Measurements from ENCODE around the gene ADAMTS13.

ADAMTS13 gene

DNA sequence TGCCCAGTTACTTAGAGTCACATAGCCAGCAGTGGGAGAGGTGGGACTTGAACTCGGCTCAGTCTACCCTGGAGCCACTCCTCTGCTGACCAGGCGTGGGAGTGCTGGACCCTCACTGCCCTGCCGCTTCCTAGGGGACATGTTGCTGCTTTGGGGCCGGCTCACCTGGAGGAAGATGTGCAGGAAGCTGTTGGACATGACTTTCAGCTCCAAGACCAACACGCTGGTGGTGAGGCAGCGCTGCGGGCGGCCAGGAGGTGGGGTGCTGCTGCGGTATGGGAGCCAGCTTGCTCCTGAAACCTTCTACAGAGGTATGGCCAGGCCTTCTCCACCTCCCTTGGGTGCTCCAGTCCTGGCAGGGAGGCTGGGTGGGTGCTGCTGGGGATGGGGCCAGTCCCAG is 34.2 kb downstream of the ADAMTS13 start:
- no peak for DNase-seq

DNA sequence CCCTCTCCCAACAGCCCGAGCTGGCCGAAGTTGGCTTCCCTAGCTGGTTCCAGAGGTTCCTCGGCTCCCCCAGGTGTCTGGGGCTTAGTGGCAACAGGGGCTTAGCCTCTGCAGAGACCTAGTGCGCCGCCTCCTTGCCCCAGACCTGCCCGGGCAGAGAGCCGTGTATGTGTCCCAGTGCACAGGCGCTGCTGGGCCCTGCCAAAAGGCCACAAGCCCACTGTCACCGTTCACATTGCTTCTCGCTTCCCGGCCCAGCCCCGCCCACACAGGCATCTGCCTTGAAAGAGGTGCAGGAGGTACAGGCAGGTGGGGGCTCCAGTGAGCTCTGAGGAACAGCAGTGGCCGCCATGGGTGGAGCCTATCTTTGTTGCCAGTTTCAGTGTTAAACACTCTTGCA is 35.1 kb downstream of the ADAMTS13 start:
- no peak for DNase-seq

DNA sequence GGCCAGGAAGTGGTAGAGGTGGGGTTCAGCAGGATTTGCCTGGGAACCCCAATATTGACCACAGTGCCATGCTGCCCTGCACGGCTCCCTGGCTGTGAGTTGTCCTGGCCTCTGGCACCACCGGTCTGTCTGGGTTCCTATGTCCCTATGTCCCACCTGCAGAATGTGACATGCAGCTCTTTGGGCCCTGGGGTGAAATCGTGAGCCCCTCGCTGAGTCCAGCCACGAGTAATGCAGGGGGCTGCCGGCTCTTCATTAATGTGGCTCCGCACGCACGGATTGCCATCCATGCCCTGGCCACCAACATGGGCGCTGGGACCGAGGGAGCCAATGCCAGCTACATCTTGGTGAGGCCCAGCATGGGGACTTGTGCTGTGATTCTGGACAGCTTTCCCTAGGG is 35.6 kb downstream of the ADAMTS13 start:
- no peak for DNase-seq

DNA sequence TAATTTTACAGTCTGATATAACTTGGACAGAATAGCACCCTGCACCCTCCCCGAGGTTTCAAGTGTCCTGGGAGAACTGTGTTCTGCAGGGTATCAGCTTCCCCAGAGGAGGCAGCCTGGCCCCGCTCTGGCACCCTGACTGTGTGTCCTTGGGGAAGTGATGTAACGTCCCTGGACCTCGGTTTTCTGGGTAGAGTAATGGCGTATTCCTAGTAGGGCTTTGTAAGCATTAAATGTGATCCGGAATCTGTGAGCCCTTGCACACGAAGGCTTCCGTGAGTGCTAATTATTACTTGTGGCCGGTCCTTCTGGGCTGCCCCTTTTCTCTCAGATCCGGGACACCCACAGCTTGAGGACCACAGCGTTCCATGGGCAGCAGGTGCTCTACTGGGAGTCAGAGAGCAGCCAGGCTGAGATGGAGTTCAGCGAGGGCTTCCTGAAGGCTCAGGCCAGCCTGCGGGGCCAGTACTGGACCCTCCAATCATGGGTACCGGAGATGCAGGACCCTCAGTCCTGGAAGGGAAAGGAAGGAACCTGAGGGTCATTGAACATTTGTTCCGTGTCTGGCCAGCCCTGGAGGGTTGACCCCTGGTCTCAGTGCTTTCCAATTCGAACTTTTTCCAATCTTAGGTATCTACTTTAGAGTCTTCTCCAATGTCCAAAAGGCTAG is 36.6 kb downstream of the ADAMTS13 start:
- DNase-seq = no peak

DNA sequence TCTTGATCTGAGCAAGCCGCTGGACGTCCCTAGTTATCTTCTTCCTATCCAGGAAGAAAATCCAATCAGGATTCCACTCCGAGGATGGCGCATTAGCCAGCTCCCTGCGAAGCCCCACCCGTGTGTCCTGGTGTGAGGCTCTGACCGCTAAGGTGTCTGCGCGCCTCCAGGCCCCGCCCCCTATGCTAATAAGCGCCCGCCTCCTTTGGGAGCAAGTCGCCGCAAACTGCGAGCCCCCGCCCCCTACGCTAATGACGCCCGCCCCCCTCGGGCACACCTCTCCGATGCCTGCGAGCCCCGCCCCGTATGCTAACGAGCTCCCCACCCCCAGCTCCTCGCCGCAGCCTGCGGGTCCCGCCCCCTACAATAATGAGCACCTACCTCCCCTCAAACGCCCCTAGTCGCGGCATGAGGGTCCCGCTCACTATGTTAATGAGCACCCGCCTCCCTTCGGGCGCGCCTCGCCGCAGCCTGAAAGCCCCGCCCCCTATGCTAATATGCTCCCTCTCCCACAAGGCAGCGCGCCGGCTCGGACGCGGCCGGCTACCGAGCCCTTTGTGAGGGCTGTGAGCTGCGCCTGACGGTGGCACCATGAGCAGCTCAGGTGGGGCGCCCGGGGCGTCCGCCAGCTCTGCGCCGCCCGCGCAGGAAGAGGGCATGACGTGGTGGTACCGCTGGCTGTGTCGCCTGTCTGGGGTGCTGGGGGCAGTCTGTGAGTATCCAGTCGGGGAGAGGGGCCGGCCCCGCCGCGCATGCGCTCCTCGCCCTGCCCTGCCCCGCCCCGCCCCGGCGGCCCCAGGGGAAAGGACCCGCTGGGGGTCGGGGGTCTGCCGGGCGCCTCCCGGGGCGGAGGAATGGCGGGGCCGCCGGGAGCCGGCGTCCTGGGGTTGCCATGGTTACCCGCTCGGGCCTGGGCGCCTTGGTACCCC is 37.6 kb downstream of the ADAMTS13 start, which contains the start of gene CACFD1:
TSS of gene CACFD1 (plus strand) at position 503 of the 929 bp plus-strand sequence. CDS start at position 592, 89 bp downstream.
- DNase-seq = peak; percentile 96

DNA sequence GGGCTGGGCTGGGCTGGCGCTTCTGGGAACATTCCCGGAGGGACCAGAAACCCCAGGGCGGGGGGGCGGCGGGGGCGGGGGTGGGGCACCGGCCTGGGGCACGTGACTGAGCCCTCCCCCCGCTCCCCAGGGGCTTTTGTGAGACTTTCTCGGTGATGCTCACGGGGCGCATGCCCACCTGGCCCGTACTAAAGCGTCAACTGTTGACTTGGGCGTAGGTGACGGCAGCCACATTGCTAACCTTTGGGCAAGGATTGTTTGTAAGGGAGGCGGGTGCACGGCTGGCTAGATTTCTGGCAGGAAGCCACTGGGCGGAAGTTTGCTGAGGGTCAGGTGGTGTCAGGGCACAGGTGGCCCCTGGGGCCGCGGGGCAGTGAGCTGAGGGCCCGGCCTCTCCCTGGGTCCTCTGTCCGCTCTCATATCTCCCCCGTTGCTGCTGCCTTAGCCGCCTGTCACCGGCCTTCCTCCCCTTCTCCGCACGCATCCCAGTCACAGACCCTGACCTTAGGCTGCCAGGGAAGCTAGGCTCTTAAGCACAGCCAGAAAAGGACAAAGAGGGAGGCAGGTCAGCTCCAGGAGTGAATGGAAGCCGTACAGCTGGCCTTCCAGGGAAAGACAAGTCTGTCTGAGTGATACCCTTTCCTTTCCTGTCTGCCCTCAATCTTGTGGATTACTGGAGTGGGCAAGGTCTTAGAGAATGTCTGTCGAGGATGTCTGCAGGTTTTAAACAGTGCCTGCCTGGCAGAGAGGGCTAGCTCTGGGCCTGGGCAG is 38.4 kb downstream of the ADAMTS13 start:
- peak; percentile 66 for DNase-seq

DNA sequence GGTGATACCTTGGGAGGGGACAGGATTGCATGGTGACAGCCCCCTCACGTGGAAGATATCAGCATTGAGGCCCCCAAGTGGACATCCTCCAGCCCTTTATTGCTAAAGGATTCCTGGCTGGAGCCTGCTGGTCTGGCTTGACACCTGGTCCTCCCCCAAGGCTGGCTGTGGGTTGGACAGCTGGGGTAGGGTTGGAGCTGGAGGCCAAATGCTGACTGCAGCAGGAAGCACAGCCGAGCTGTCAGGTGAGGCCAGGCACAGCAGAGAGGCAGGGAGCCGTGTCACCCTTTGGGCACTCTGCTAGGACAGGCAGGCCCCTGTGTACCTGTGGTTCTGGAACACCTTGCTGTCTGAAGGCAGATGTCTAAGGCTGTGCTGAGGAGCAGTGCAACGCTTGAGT is 39.8 kb downstream of the ADAMTS13 start:
- no peak for DNase-seq

DNA sequence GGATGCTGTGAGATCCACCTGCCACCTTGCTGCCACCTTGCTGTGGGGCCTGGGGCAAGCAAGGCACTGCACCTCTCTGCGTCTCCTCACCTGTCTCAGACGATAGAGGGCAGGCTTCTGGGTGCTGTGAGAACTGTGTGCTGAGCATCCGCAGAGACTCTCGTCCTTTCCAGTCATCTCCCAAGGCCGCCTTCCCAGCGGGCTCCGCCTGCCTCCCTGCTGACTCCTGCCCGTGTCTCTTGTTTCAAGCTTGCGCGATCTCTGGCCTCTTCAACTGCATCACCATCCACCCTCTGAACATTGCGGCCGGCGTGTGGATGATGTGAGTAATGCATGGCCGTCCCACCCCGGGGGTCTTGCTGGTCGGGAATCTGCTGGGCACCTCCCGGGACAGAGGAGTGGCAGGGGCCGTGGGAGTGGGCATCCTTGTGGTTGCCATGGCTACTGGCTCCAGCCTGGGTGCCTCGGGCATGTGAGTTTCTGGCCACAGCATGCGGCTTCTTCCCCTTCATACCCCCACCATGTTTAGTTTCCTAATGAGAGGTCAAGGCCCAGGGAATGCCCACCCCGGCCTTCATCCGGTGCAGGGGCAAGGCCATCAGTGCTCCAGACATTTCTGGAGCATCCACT is 41.2 kb downstream of the ADAMTS13 start:
- no peak for DNase-seq

DNA sequence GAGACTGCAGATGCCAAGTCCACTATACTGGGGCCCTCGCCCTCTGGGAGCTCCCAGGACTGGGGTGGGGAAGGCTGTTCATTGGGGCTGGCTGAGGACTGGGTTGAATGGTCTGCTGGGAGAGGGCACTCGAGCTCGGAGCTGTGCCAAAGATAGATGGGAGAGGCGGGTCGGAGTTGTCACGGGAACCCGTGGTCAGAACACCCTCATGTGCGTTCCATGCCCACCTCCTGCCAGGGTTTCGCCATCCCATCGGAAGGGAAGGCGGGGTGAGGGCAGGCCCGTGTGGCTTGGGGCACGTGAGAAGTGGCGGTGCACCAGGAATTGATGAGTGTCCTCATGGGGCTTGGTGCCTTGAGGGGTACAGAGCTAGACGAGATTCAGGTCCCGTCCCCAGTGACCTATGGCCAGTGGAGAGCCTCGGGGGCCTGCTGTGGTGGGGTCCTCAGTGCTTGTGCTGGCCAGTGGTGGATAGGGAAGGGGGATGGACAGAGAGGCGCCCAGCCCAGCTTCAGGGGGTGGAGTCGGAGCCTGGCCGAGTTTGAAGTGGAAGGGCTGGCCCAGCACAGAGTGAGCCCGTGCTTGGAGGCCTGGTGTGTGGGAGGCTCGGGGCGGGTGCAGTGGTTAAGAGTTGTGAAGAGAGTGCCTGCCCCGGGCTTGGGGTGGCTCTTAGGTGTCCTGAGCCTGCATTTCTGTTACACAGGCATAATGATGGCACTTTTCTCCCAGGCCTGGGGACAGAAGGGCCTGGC is 41.9 kb downstream of the ADAMTS13 start:
- no peak for DNase-seq

DNA sequence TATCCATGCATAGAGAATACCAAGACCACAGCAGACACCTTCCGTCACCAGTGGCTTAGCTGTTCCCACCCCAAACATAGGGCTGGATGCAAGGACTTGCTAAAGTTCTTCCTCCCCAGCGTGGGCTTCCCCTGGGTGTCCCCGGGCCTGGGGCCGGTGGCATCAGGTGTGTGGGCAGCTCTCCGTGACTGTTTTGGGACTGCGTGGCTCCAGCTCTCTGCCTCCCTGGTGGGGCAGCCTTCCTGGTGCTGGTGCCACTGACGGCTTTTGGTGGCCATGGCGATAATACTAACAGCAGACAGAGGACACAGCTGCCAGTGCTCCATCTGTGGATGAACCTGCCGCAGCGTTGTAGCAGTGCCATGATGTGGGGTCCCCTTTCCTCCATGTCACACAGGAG is 42.5 kb downstream of the ADAMTS13 start:
- no peak for DNase-seq

DNA sequence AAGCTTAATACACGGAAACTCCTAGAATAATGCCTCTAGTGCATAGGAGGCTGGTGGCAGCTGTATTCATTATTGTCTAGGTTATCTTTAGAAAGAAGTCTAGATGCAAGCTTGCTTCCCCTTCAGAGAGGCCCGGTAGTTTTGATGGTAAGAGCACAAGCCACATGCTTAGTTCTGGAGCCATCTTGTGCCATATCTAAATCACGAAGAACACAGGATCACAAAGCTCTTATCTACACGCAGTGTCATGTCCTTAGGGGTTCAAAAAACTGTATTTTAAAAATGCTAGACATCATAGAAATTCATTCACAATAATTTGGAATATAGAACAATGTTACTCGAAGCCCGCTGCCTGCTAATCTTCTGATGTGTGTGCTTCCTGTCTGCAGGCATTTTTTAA is 43.8 kb downstream of the ADAMTS13 start:
- DNase-seq = no peak

DNA sequence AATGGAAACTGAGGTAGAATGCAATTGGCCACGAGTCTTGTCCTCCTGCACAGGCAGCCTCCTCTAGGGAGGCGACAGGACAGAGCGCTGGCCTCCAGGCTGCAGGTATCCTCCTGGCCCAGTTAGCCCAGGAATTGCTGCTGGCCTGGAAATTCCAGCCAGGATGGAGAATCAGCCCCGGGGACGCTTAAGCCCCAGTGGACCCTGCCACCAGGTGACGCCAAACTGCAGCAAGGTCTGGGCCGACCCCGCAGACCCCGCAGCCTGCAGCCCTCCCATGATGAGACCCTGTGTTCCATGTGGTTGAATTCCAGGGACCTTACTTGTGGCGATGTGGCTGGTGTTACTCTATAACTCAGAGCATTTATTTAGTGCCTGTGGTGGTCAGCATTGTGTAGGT is 44.9 kb downstream of the ADAMTS13 start:
- no peak for DNase-seq

DNA sequence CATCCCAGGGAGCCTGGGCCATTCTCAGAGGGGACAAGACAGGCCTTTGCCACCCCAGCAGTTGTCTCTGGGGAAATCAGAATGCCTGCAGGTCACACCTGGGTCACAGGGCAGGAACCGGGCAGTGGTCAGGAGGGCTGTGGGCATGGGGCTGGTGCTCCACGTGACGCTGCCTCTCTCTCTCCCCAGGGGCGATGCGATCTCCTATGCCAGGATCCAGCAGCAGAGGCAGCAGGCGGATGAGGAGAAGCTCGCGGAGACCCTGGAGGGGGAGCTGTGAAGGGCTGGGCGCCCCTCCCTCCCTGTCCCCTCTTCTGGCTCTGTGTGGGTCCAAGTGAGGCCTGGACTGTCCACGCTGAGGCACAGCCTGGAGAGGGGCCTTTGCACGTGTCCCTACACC is 46.2 kb downstream of the ADAMTS13 start:
- DNase-seq = no peak

DNA sequence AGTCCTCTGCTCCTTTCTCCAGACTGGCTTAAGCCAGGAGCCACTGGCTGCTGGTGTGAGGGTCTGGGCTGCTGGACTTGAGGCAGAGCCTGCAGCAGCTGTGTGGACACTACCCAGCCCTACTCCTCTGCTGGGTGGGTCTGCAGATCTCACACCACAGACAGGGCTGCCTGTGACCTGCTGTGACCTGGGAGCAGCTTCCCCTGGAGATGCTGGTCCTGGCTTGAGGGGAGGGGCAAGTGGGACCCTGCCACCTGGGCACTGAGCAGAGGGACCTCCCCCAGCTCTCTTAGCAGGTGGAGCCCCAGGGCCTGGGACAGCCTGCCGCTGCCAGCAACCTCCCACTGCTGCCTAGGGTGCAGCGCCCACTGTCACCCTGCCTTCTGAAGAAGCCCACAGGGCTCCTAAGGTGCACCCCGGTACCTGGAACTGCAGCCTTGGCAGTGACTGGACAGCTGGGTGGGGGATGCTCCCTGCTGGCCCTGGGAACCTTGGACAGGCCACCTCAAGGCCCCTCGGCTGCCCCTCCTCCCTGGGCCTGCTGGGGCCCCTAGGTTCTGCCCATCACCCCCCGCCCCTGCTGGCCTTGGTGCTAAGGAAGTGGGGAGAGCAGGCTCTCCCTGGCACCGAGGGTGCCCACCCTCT is 46.7 kb downstream of the ADAMTS13 start:
- DNase-seq = peak; percentile 16

DNA sequence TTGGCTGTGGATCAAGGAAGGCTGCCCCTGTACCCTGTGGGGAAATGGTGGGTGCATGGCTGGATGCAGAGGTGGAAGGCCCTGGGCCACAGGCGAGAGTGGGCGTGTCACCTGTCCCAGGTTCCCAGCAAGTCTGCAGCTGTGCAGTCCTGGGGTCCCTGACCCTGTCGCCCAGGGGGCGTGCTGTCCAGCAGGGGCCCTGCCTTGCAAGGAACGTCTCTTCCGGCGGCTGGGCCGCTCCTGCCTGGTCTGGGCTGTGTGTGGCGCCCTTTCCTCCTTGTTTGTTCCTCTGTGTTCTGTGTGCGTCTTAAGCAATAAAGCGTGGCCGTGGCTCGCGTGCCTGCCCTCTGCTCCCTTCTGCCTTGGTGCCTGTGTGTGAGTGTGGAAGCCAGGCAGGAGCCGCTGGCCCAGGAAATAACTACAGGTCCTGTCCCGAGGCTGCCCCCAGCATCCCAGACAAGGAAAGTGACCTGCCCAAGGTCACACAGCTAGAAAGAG is 48.3 kb downstream of the ADAMTS13 start:
- peak; percentile 18 for DNase-seq

DNA sequence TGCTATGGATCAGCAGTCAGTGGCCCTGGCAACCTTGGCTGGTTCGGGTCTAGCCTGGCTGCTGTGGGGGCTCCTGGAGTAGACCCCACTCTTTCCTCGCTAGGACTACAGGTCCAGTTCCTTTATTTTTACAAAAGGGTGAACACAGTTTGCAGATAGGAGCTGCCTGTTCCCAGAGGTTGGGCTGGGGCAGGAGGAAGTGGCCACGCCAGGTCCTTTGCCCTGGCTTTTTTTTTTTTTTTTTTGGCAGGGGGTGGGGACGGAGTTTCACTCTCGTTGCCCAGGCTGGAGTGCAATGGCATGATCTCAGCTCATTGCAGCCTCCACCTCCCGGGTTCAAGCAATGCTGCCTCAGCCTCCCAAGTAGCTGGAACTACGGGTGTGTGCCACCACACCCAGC is 48.8 kb downstream of the ADAMTS13 start:
- DNase-seq = no peak

DNA sequence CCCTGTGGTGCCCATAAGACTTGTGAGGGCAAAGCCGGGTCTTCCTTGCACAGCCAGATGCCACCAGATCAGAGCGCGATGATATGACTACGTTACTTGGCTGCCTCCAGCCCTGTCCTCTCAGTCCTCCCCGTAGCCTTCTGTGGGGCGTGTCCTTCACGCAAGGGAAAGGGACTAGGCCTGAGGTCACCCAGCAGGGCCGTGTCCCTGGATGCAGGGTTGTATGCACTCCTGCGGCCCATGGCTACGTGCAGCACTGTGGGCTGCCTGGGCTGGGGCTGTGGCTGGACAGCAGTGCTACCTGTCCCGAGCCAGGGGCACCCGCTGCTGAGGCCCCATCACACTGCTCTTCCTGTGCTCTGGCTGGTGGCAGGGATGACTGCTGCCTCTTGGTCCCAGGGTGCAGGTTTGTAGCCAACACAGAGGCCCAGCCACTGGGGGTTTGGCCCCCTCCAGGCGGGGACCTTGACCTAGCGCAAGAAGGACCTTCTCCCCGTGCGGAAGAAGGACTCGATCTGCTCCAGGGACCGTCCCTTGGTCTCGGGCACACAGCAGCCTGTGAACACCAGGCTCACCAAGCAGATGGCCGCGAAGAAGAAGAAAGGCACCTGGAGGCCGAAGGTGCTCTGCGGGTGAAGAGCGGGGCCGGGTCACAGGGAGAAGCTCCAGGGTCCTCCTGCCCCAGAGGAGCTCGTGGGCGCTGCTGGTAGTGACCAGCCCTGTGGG is 49.5 kb downstream of the ADAMTS13 start:
- peak; percentile 9 for DNase-seq

DNA sequence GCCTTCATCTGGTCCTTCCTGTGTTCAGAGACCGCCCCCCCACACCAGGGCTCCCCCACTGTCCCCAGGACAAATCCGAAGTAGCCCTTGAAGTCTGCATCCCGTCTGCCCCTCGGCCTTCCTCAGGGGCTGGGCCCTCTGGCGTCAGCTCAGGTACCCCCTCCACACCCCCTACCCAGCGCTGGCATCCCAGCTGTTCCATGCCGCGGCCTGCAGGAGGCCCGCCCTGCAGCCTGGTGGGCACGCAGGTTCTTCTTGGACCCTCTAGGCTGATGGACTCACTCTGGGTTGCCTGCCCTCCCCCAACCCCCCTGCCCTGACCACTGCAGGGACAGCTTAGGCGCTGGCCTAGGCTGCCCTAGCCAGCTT is 50.1 kb downstream of the ADAMTS13 start:
- no peak for DNase-seq

DNA sequence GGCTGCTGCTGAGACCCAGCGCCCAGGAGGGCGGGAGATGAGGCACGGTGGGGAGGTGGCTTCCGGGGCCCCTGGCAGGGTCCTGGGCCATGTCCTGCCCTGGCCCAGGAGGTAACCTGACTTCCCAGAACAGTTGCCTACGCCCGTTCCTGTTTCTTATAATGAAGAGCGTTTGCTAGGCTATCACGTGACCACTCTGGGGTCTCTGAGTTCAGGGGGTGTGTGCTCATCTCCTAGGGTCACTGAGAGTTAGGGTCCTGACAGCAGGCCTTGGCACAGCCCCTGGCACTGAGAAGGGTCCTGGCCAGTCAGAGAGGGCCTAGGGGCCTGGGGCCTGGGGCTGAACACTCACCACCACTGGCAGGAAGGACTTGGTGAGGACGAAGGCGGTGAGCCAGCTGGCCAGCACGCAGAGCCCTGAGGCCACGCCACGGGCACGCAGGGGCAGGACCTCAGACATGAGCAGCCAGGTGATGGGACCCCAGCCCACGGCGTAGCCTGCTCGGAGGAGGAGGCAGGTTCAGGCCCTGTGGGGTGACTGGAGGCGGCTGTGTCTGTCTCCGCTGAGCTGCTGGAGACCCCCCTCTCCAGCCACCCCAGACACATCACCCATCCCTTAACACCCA is 50.7 kb downstream of the ADAMTS13 start:
- DNase-seq = no peak

DNA sequence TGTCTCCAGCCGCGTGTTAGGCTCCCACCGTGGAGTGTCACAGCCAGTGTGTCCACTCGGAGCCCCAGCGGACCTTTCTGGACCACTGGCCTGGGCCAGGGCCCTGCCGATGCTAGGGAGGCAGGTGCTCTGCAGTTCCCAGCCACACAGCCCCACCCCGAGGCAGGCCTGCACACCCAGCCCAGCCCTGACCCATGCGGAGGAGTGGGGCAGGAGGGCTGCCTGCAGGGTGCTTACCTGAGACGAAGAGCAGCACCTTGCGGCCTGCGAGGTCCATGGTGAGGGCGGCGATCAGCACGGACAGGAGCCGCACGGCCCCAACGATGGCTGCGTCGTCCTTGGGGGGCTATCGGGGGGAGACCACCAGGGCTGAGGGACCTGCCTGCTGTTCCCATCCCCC is 51.6 kb downstream of the ADAMTS13 start:
- no peak for DNase-seq

All from right hindlimb (tissue), 1 donor.